ENCODE data around the gene ROBO1. TPM values are rescaled to one million over a fixed set of nuclear protein-coding genes. Genes with fewer than 3 reads are reported as not detected.

ROBO1 gene
- polyA plus RNA-seq, 2 donors = 4.7 to 12.0 TPM

DNA sequence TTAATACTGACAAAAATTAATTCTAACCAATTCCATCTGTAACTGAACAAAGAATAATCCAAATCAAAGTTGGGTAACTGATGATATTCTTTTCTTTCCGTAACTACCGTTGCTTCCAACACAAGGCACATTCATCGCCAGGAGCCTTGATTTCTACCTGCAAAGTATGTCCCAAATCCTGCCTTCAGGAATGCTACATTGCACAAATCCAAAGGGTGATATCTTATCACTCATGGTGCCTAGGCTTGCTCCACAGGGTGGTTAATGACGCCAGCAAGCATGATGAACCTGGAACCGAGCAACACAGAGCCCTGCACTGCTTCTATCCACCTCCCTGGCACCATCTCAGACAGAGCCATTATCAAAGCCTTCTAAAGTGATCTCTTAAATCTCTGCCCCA lies 772.7 kb downstream of the ROBO1 start:
- Histone ChIP-seq H3K27ac (ENCODE audit: low read depth in 2 of 2, low read length in 1 of 2) (no peak overlapping the region), H3K4me3 (ENCODE audit: low read depth in 1 of 2, low read length in 2 of 2) (no peak overlapping the region), H3K36me3 (ENCODE audit: control insufficient read depth in 2 of 2, insufficient read depth in 2 of 2, low read length in 1 of 2) (no peaks in the 10 kb centered on the region), H3K4me1 (ENCODE audit: control insufficient read depth in 2 of 2, insufficient read depth in 2 of 2, low read length in 1 of 2) (no peaks in the 10 kb centered on the region), H3K27me3 (ENCODE audit: control insufficient read depth in 1 of 2, insufficient read depth in 2 of 2, low read length in 2 of 2) (no peaks in the 10 kb centered on the region), H3K9me3 (ENCODE audit: control insufficient read depth in 2 of 2, insufficient read depth in 1 of 2, low read depth in 1 of 2, low read length in 1 of 2) (no peaks in the 10 kb centered on the region)
- 93 to 96% methylated on average over 5 of the region's 5 CpGs for WGBS, 2 donors

DNA sequence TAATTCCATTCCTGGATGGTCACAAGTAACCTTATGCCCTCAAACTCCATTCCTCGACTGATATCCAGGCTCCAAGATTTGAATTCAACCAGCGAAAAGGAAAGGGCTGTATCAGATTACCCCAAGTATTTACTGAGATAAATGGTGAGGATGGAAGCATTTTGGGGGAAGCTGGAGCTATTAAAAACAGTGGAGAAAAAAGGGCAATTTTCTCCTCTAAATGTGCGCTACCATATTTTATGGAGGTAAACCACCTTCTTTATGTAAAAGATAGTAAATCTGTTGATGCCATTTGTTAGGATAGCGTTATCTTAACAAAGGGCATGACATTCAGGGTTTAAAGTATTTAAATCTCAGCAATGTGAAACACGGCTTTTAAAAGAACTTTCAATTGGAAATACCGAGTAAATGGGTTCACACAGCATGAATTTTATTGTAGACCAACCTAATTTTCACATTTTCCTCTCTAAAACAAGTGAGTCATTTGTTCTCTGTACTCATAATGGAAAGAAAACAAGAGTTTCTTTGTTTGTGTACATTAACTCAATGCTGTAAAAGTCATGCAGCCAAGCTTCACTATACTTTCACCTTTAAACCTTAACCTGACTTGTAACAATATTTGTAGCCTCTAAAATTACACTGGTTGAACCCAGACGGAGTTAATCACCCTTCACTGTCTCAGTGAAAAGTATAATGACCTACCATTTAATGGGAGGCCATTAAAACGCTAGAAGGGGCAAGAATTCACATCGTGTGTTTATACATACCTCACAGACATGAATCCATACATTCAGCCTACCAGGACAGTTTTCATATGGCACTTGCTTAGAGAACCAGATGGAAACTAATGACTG lies 773.4 kb downstream of the ROBO1 start:
- H3K9me3 ChIP-seq (ENCODE audit: control insufficient read depth in 2 of 2, insufficient read depth in 1 of 2, low read depth in 1 of 2, low read length in 1 of 2) = no peaks in the 10 kb centered on the region
- WGBS, 2 donors = 69 to 80% methylated on average over 9 of the region's 9 CpGs
- H3K27me3 ChIP-seq (ENCODE audit: control insufficient read depth in 1 of 2, insufficient read depth in 2 of 2, low read length in 2 of 2) = no peaks in the 10 kb centered on the region
- no peak overlapping the region for H3K4me3 ChIP-seq (ENCODE audit: low read depth in 1 of 2, low read length in 2 of 2)
- H3K27ac ChIP-seq (ENCODE audit: low read depth in 2 of 2, low read length in 1 of 2) = no peak overlapping the region
- no peaks in the 10 kb centered on the region for H3K4me1 ChIP-seq (ENCODE audit: control insufficient read depth in 2 of 2, insufficient read depth in 2 of 2, low read length in 1 of 2)
- H3K36me3 ChIP-seq (ENCODE audit: control insufficient read depth in 2 of 2, insufficient read depth in 2 of 2, low read length in 1 of 2) = no peaks in the 10 kb centered on the region

DNA sequence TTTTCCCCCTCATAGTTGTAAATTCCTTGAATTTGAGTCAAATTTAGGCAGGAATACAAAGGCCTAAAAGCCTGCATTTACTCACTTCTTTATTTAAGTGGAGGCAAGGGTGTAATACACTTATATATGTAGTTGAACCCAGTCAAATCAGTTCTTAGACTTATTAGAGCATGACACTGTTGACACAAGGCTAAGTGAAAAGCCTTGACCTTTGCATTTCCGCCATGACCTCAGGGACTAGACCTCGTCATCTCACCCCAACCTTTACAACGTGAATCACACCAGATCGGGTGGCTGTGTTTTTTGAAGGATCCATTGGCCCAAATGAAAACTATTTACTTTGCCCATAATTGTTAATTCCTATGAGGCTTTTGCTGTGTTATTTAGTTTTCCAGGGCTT lies 774.4 kb downstream of the ROBO1 start:
- Histone ChIP-seq H3K4me3 (ENCODE audit: low read depth in 1 of 2, low read length in 2 of 2) (no peak overlapping the region), H3K27me3 (ENCODE audit: control insufficient read depth in 1 of 2, insufficient read depth in 2 of 2, low read length in 2 of 2) (no peaks in the 10 kb centered on the region), H3K4me1 (ENCODE audit: control insufficient read depth in 2 of 2, insufficient read depth in 2 of 2, low read length in 1 of 2) (no peaks in the 10 kb centered on the region), H3K36me3 (ENCODE audit: control insufficient read depth in 2 of 2, insufficient read depth in 2 of 2, low read length in 1 of 2) (no peaks in the 10 kb centered on the region), H3K9me3 (ENCODE audit: control insufficient read depth in 2 of 2, insufficient read depth in 1 of 2, low read depth in 1 of 2, low read length in 1 of 2) (no peaks in the 10 kb centered on the region), H3K27ac (ENCODE audit: low read depth in 2 of 2, low read length in 1 of 2) (no peak overlapping the region)
- WGBS, 2 donors = 67 to 78% methylated on average over 4 of the region's 4 CpGs

DNA sequence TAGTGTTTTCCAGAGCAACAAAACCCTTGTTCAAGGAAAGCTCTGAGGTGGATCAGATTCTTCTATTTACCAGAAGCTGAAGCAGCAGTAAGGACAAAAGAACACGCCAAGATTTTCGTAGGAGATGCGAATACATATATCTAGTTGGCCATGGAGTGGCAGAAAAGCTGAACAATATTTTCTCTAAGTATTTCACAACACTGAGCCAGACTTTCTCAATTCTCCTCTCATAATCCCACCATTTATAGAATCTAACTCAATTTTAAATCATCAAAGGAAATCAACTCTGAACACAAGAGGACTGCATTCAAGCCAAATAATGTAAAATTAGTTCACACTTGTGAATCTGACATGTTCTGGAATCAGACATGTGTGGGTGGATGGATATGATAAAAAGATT lies 775.0 kb downstream of the ROBO1 start:
- H3K9me3 ChIP-seq (ENCODE audit: control insufficient read depth in 2 of 2, insufficient read depth in 1 of 2, low read depth in 1 of 2, low read length in 1 of 2) = no peaks in the 10 kb centered on the region
- H3K36me3 ChIP-seq (ENCODE audit: control insufficient read depth in 2 of 2, insufficient read depth in 2 of 2, low read length in 1 of 2) = no peaks in the 10 kb centered on the region

DNA sequence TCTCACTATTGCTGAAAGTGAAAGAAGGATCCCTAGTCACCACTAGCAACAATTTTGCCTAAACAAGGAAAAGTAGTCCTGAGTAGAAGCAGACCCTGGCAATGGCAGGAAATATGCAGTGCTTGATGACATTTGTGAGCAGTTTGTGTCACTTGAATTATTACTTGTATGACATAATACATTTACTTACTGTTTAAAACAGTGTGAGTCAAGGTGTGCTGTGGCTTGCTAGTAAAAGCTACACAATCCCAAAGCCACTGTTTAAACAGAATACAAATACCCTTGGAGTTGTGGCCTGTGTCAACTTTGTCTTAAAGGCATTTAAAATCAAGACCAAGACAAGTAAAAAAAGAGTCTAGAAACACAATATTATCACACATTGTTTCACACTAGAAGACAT lies 775.4 kb downstream of the ROBO1 start:
- no peak overlapping the region for H3K27ac ChIP-seq (ENCODE audit: low read depth in 2 of 2, low read length in 1 of 2)
- no peaks in the 10 kb centered on the region for H3K36me3 ChIP-seq (ENCODE audit: control insufficient read depth in 2 of 2, insufficient read depth in 2 of 2, low read length in 1 of 2)
- H3K9me3 ChIP-seq (ENCODE audit: control insufficient read depth in 2 of 2, insufficient read depth in 1 of 2, low read depth in 1 of 2, low read length in 1 of 2) = no peaks in the 10 kb centered on the region
- H3K4me3 ChIP-seq (ENCODE audit: low read depth in 1 of 2, low read length in 2 of 2) = no peak overlapping the region
- no peaks in the 10 kb centered on the region for H3K4me1 ChIP-seq (ENCODE audit: control insufficient read depth in 2 of 2, insufficient read depth in 2 of 2, low read length in 1 of 2)
- no peaks in the 10 kb centered on the region for H3K27me3 ChIP-seq (ENCODE audit: control insufficient read depth in 1 of 2, insufficient read depth in 2 of 2, low read length in 2 of 2)

More for the DNA sequence above, 775.0 kb downstream of the ROBO1 start:
- Histone ChIP-seq H3K27ac (ENCODE audit: low read depth in 2 of 2, low read length in 1 of 2) (no peak overlapping the region), H3K4me1 (ENCODE audit: control insufficient read depth in 2 of 2, insufficient read depth in 2 of 2, low read length in 1 of 2) (no peaks in the 10 kb centered on the region), H3K4me3 (ENCODE audit: low read depth in 1 of 2, low read length in 2 of 2) (no peak overlapping the region), H3K27me3 (ENCODE audit: control insufficient read depth in 1 of 2, insufficient read depth in 2 of 2, low read length in 2 of 2) (no peaks in the 10 kb centered on the region)
- WGBS, 2 donors = 69 to 72% methylated on average over 3 of the region's 3 CpGs

DNA sequence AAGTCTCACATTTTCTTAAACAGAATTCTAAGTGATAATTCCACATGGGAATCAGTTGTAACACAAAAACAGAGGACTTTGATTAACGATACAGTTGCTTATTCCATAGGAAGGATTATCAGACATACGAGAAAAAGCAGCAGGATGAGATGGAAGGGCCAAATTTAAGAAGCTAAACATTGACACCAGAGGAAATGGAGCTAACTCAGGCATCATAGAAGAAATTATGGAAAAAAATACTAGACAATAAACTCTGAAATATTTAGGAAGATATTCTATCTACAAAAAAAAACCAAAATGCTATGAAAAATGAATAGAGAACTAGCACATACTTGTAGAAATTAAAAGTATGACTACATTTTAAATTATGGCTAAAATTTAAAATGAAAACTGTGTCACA lies 776.1 kb downstream of the ROBO1 start:
- Histone ChIP-seq H3K27me3 (ENCODE audit: control insufficient read depth in 1 of 2, insufficient read depth in 2 of 2, low read length in 2 of 2) (no peaks in the 10 kb centered on the region), H3K36me3 (ENCODE audit: control insufficient read depth in 2 of 2, insufficient read depth in 2 of 2, low read length in 1 of 2) (no peaks in the 10 kb centered on the region), H3K27ac (ENCODE audit: low read depth in 2 of 2, low read length in 1 of 2) (no peak overlapping the region), H3K4me3 (ENCODE audit: low read depth in 1 of 2, low read length in 2 of 2) (no peak overlapping the region), H3K4me1 (ENCODE audit: control insufficient read depth in 2 of 2, insufficient read depth in 2 of 2, low read length in 1 of 2) (no peaks in the 10 kb centered on the region), H3K9me3 (ENCODE audit: control insufficient read depth in 2 of 2, insufficient read depth in 1 of 2, low read depth in 1 of 2, low read length in 1 of 2) (no peaks in the 10 kb centered on the region)
- 88 to 93% methylated on average over 2 of the region's 2 CpGs for WGBS, 2 donors

DNA sequence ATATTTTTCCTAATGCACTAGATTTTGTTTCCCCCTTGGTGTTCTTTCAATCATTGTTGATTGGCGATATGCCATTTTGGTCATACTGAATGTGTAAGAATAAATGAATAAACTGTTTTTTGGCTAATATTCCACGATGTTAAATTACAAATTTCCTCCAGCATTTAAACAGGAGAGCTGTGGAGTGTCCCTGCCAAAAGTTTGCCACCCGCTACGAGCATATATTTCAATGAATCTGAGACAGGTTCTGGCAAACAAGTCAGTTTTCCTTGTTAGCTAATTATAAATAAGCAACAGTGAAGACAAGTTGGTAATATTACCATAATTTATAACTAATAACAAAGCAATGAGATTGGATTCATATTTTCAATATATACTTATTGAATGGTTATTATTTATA lies 777.6 kb downstream of the ROBO1 start:
- Histone ChIP-seq H3K9me3 (ENCODE audit: control insufficient read depth in 2 of 2, insufficient read depth in 1 of 2, low read depth in 1 of 2, low read length in 1 of 2) (no peaks in the 10 kb centered on the region), H3K4me1 (ENCODE audit: control insufficient read depth in 2 of 2, insufficient read depth in 2 of 2, low read length in 1 of 2) (no peaks in the 10 kb centered on the region), H3K27me3 (ENCODE audit: control insufficient read depth in 1 of 2, insufficient read depth in 2 of 2, low read length in 2 of 2) (no peaks in the 10 kb centered on the region), H3K27ac (ENCODE audit: low read depth in 2 of 2, low read length in 1 of 2) (no peak overlapping the region), H3K36me3 (ENCODE audit: control insufficient read depth in 2 of 2, insufficient read depth in 2 of 2, low read length in 1 of 2) (no peaks in the 10 kb centered on the region), H3K4me3 (ENCODE audit: low read depth in 1 of 2, low read length in 2 of 2) (no peak overlapping the region)
- 71 to 81% methylated on average over 4 of the region's 4 CpGs for WGBS, 2 donors

DNA sequence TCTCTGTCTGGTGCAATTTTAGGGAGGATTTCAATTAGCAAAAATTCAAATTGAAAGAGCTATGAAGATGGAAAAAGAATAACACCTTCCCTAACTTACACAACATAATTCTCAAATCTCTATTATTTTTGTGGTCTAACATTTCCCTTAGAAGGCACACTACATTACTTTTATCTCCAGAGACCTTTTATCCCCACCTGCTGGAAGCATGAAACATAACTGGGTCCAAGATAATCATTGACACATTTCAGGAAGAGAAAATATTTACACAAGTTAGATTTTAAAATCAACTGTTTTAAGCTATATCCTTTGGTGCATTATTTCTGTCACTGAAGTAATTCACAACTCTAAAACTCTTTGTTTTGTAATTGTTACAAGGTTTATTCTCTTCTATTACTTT lies 779.5 kb downstream of the ROBO1 start:
- no peaks in the 10 kb centered on the region for H3K27me3 ChIP-seq (ENCODE audit: control insufficient read depth in 1 of 2, insufficient read depth in 2 of 2, low read length in 2 of 2)
- no peaks in the 10 kb centered on the region for H3K36me3 ChIP-seq (ENCODE audit: control insufficient read depth in 2 of 2, insufficient read depth in 2 of 2, low read length in 1 of 2)
- no peaks in the 10 kb centered on the region for H3K9me3 ChIP-seq (ENCODE audit: control insufficient read depth in 2 of 2, insufficient read depth in 1 of 2, low read depth in 1 of 2, low read length in 1 of 2)
- H3K4me3 ChIP-seq (ENCODE audit: low read depth in 1 of 2, low read length in 2 of 2) = no peak overlapping the region
- H3K27ac ChIP-seq (ENCODE audit: low read depth in 2 of 2, low read length in 1 of 2) = no peak overlapping the region
- no peaks in the 10 kb centered on the region for H3K4me1 ChIP-seq (ENCODE audit: control insufficient read depth in 2 of 2, insufficient read depth in 2 of 2, low read length in 1 of 2)

DNA sequence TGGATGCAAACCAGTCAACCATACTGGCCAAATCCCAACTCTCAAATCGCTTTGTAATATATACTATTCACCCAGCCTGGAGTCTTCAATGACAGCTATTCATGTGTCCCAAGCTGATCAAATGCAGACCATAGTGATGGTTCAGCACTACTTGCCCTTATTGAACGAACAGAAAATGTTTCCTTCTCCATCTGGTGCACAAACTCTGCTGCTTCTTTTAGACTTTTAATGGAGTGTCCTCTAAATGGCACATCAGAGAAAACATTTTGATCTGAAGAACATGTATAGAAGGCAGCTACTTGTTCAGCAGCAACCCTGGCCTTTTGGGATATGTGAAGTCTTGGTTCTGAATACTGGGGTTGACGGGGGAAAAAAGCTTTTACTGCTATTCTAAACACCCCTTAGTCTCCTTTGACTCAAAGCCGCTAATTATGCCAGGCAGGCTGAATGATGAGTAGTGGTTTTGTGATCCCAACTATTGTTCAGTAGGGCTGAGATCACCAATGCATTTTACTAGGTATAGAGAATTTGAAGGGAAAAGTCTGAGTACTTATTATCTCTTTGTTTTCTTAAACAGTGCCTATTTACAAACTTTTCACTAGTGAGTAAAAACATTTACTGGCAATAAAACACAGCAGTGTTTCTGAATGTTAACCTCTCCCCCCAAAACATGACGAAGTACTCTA lies 781.2 kb downstream of the ROBO1 start:
- Histone ChIP-seq H3K36me3 (ENCODE audit: control insufficient read depth in 2 of 2, insufficient read depth in 2 of 2, low read length in 1 of 2) (no peaks in the 10 kb centered on the region), H3K27me3 (ENCODE audit: control insufficient read depth in 1 of 2, insufficient read depth in 2 of 2, low read length in 2 of 2) (no peaks in the 10 kb centered on the region), H3K27ac (ENCODE audit: low read depth in 2 of 2, low read length in 1 of 2) (no peak overlapping the region), H3K4me3 (ENCODE audit: low read depth in 1 of 2, low read length in 2 of 2) (no peak overlapping the region), H3K4me1 (ENCODE audit: control insufficient read depth in 2 of 2, insufficient read depth in 2 of 2, low read length in 1 of 2) (no peaks in the 10 kb centered on the region), H3K9me3 (ENCODE audit: control insufficient read depth in 2 of 2, insufficient read depth in 1 of 2, low read depth in 1 of 2, low read length in 1 of 2) (no peaks in the 10 kb centered on the region)
- WGBS, 2 donors = 59 to 64% methylated on average over 5 of the region's 5 CpGs

DNA sequence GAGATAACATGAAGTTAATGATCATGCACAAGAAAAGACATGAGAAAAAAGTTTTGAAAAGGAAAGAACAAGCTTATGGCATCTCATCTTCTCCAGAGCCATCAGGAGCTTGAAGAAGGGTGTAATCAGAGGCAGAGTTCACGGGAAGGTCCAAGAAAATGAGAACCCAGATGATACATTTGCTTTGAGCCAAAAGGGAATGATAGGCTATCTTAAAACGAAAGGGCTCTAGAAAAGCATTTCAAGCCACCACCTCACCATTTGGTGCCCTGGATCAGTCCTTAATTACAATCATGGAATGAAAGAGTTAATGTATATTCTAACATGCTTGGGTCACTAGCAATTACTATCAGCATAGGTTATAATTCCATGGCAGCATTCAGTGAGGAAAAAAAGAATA lies 781.8 kb downstream of the ROBO1 start:
- Histone ChIP-seq H3K4me1 (ENCODE audit: control insufficient read depth in 2 of 2, insufficient read depth in 2 of 2, low read length in 1 of 2) (no peaks in the 10 kb centered on the region), H3K27ac (ENCODE audit: low read depth in 2 of 2, low read length in 1 of 2) (no peak overlapping the region), H3K9me3 (ENCODE audit: control insufficient read depth in 2 of 2, insufficient read depth in 1 of 2, low read depth in 1 of 2, low read length in 1 of 2) (no peaks in the 10 kb centered on the region), H3K27me3 (ENCODE audit: control insufficient read depth in 1 of 2, insufficient read depth in 2 of 2, low read length in 2 of 2) (no peaks in the 10 kb centered on the region), H3K4me3 (ENCODE audit: low read depth in 1 of 2, low read length in 2 of 2) (no peak overlapping the region), H3K36me3 (ENCODE audit: control insufficient read depth in 2 of 2, insufficient read depth in 2 of 2, low read length in 1 of 2) (no peaks in the 10 kb centered on the region)
- WGBS, 2 donors = 66 to 73% methylated on average over 2 of the region's 2 CpGs

Measured in esophagus (tissue), 2 donors.